ENCODE measurements around the gene BEAN1.

DNA sequence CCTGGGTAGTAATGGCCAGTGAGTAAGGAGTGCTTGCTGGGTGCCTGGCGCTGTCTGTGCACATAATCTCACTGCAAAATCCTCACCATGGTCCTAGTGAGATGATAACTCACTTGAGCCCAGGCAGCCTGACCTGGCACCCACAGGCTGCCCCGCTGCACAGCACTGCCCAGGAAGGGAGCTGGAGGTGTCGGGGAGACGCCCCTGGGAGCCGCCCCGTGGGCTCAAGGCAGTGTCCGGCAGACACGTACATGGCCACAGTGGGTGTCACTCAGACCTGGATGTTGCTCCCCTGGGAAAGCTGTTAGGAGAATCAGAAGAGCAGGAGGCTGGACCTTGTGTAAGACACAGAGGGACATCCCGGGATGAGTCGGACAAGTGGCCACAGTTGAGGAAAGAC is 44.2 kb downstream of the BEAN1 start:
- TF ChIP-seq, protein P1, sequence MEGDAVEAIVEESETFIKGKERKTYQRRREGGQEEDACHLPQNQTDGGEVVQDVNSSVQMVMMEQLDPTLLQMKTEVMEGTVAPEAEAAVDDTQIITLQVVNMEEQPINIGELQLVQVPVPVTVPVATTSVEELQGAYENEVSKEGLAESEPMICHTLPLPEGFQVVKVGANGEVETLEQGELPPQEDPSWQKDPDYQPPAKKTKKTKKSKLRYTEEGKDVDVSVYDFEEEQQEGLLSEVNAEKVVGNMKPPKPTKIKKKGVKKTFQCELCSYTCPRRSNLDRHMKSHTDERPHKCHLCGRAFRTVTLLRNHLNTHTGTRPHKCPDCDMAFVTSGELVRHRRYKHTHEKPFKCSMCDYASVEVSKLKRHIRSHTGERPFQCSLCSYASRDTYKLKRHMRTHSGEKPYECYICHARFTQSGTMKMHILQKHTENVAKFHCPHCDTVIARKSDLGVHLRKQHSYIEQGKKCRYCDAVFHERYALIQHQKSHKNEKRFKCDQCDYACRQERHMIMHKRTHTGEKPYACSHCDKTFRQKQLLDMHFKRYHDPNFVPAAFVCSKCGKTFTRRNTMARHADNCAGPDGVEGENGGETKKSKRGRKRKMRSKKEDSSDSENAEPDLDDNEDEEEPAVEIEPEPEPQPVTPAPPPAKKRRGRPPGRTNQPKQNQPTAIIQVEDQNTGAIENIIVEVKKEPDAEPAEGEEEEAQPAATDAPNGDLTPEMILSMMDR (IDR thresholded peaks at IDR 0.05), result no peak
- TF ChIP-seq POLR2A (IDR thresholded peaks at IDR 0.05), result no peak
